Measurements from ENCODE around the gene VPS13A. TPM values are rescaled to one million over a fixed set of nuclear protein-coding genes. Genes with fewer than 3 reads are reported as not detected.

The VPS13A gene
- total and polyA plus RNA-seq, 12 donors: 16.2 to 64.0 (median 32.2) TPM

- no peak for DNase-seq
- Histone ChIP-seq H3K27me3 (no peaks in the 10 kb centered on the region), H3K4me1 (replicated peaks in 1 of 2) (no peaks in the 10 kb centered on the region), H3K4me3 (no peak overlapping the region), H3K36me3 (replicated peaks in 1 of 2) (no peaks in the 10 kb centered on the region), H3K9me3 (replicated peaks in 1 of 3) (no peaks in the 10 kb centered on the region), H3K27ac (no peak overlapping the region)
- WGBS, 4 donors: 63 to 81% (median 77%) methylated on average over 2 of the region's 2 CpGs
- intact Hi-C loops (cut with DNase I): no loop called here
- TF ChIP-seq CTCF (IDR thresholded peaks at IDR 0.05) (no peak), POLR2A (IDR thresholded peaks at IDR 0.05) (no peak)
Observed at GRCh38 chr9:77156646-77157371, 20.5 kb upstream of the VPS13A start.

- Histone ChIP-seq H3K4me1 (replicated peaks in 1 of 2) (no peaks in the 10 kb centered on the region), H3K4me3 (no peak overlapping the region), H3K27ac (no peak overlapping the region), H3K36me3 (replicated peaks in 1 of 2) (no peaks in the 10 kb centered on the region), H3K9me3 (replicated peaks in 1 of 3) (no peaks in the 10 kb centered on the region), H3K27me3 (no peaks in the 10 kb centered on the region)
- intact Hi-C loops (cut with DNase I): no loop called here
- WGBS, 4 donors: 73 to 77% (median 76%) methylated on average over 6 of the region's 6 CpGs
- DNase-seq: no peak
- TF ChIP-seq POLR2A (IDR thresholded peaks at IDR 0.05) (no peak), CTCF (IDR thresholded peaks at IDR 0.05) (no peak)
Observed at GRCh38 chr9:77158772-77159513, 18.4 kb upstream of the VPS13A start.

- no peak for TF ChIP-seq CTCF (IDR thresholded peaks at IDR 0.05)
- TF ChIP-seq POLR2A (IDR thresholded peaks at IDR 0.05): no peak
- H3K4me3 ChIP-seq: no peak overlapping the region
- H3K27me3 ChIP-seq: no peaks in the 10 kb centered on the region
- no peaks in the 10 kb centered on the region for H3K36me3 ChIP-seq (replicated peaks in 1 of 2)
- H3K9me3 ChIP-seq (replicated peaks in 1 of 3): no peaks in the 10 kb centered on the region
- intact Hi-C loops (cut with DNase I): no loop called here
- DNase-seq: no peak
- no peak overlapping the region for H3K27ac ChIP-seq
- no peaks in the 10 kb centered on the region for H3K4me1 ChIP-seq (replicated peaks in 1 of 2)
- WGBS, 4 donors: 86 to 96% (median 87%) methylated on average over 3 of the region's 3 CpGs
Observed at GRCh38 chr9:77161191-77161590, 16.1 kb upstream of the VPS13A start.

GRCh38 chr9:77161966-77162365, 15.4 kb upstream of the VPS13A start:
- H3K4me1 ChIP-seq (replicated peaks in 1 of 2): peaks cover 0 to under 1% of the 10 kb centered on the region in 2 donors
- intact Hi-C loops (cut with DNase I): no loop called here
- no peaks in the 10 kb centered on the region for H3K27me3 ChIP-seq
- H3K4me3 ChIP-seq: no peak overlapping the region
- 71 to 83% (median 81%) methylated on average over 1 of the region's 1 CpG for WGBS, 4 donors
- DNase-seq: no peak
- no peaks in the 10 kb centered on the region for H3K9me3 ChIP-seq (replicated peaks in 1 of 3)
- no peak overlapping the region for H3K27ac ChIP-seq
- no peaks in the 10 kb centered on the region for H3K36me3 ChIP-seq (replicated peaks in 1 of 2)
- TF ChIP-seq CTCF (IDR thresholded peaks at IDR 0.05) (no peak), POLR2A (IDR thresholded peaks at IDR 0.05) (no peak)

All from adrenal gland (tissue), 12 donors.